OCI-LY7 (cell line): Measurements from ENCODE around the gene FRMD5. TPM values are rescaled to one million over a fixed set of nuclear protein-coding genes. Genes with fewer than 3 reads are reported as not detected.

Experiments used
- BruUV-seq: library from RNA; stranded (reverse); fragments of 400-500 nt; replicated peaks from 2 replicates; lab custom pipeline; 2021; lab: Mats Ljungman, UMichigan
- CTCF ChIA-PET: fragments of 300-600 bp; sonication (Branson Sonifier 250); formaldehyde crosslinking; loops from one replicate; lab custom pipeline; 2022; ENCODE audit warnings: antibody characterized with exemption; ENCODE audit not compliant: unreplicated experiment; lab: Charles Lee
- POLR2A ChIA-PET: fragments of 300-600 bp; sonication (Branson Sonifier 250); formaldehyde crosslinking; loops from one replicate; lab custom pipeline; 2022; ENCODE audit warnings: antibody characterized with exemption; lab: Charles Lee
- DNase-seq: peaks from one replicate; pipeline ENCODE4 v3.0.0-alpha.2; 2015; ENCODE audit warnings: low spot score
- H2AFZ ChIP-seq: fragments of 200-600 bp; sonication (generic), shearing (Covaris generic); 2 replicates; pipeline ENCODE4 v1.6.1; 2014; ENCODE audit warnings: mild to moderate bottlenecking, antibody characterized with exemption, low read length, moderate library complexity
- H3K27ac ChIP-seq: fragments of 200-600 bp; sonication (generic); 2 replicates; pipeline ENCODE4 v1.5.1; 2014; ENCODE audit warnings: mixed run types, low read depth, mild to moderate bottlenecking, moderate library complexity, low read length, inconsistent platforms; ENCODE audit not compliant: poor library complexity, severe bottlenecking
- H3K36me3 ChIP-seq: fragments of 200-600 bp; sonication (generic); 2 replicates; pipeline ENCODE4 v1.6.1; 2014; ENCODE audit warnings: mild to moderate bottlenecking, antibody characterized with exemption, low read length, moderate library complexity, mixed read lengths; ENCODE audit not compliant: insufficient read depth
- H3K4me1 ChIP-seq: fragments of 200-600 bp; sonication (generic); 2 replicates; pipeline ENCODE4 v1.5.1; 2014; ENCODE audit warnings: mild to moderate bottlenecking, low read length; ENCODE audit not compliant: insufficient read depth, poor library complexity, severe bottlenecking
- H3K4me2 ChIP-seq: fragments of 200-600 bp; sonication (generic); 2 replicates; pipeline ENCODE4 v1.6.1; 2014; ENCODE audit warnings: mild to moderate bottlenecking, low read length
- H3K4me3 ChIP-seq: fragments of 200-600 bp; sonication (generic); 2 replicates; pipeline ENCODE4 v1.5.1; 2014; ENCODE audit warnings: mild to moderate bottlenecking, low read depth, low read length; ENCODE audit not compliant: poor library complexity, severe bottlenecking
- H3K79me2 ChIP-seq: fragments of 200-600 bp; sonication (generic); 2 replicates; pipeline ENCODE4 v1.6.1; 2016; ENCODE audit warnings: low read depth, mild to moderate bottlenecking, low read length, moderate library complexity, mixed read lengths; ENCODE audit not compliant: insufficient read depth
- H3K9me2 ChIP-seq: fragments of 200-600 bp; sonication (generic); 2 replicates; pipeline ENCODE4 v1.6.1; 2016; ENCODE audit warnings: mild to moderate bottlenecking, low read length, mixed read lengths; ENCODE audit not compliant: insufficient read depth
- H3K9me3 ChIP-seq: fragments of 200-600 bp; sonication (generic); 2 replicates; pipeline ENCODE4 v1.6.1; 2014; ENCODE audit warnings: mild to moderate bottlenecking, mixed run types, low read length, mixed read lengths
- H4K20me1 ChIP-seq: fragments of 200-600 bp; sonication (generic); 2 replicates; pipeline ENCODE4 v1.6.1; 2014; ENCODE audit warnings: mild to moderate bottlenecking, antibody characterized with exemption, low read length, moderate library complexity, mixed read lengths; ENCODE audit not compliant: insufficient read depth
- CTCF ChIP-seq: fragments of 200-600 bp; sonication (generic); conservative IDR thresholded peaks from 2 replicates; pipeline ENCODE4 v1.5.1; 2014; ENCODE audit warnings: mild to moderate bottlenecking, antibody characterized with exemption, low read length, moderate library complexity, mixed read lengths
- EZH2phosphoT487 ChIP-seq: fragments of 200-600 bp; sonication (generic); IDR thresholded peaks from 2 replicates; pipeline ENCODE4 v1.6.1; 2018; ENCODE audit warnings: low read depth, borderline replicate concordance, mild to moderate bottlenecking, mixed run types, antibody characterized with exemption, low read length, moderate library complexity, mixed read lengths
- intact Hi-C: fragments of 100-400 bp; cut with micrococcal nuclease; formaldehyde crosslinking; loops from one replicate; pipeline ENCODE4 v1.10.0; 2022; ENCODE audit not compliant: unreplicated experiment
- total RNA-seq, 2 experiments: library from RNA; depleted of rRNA in 1 of 2; stranded (reverse); fragments of >200 nt in 1 of 2; shearing (Covaris generic) in 1 of 2; gene quantifications; 2 replicates each; pipeline ENCODE4 v1.2.3, GENCODE V29; 2014 to 2022

The FRMD5 gene
- total RNA-seq, 2 experiments from 2014 or later: not detected

GRCh38 chr15:44096596-44096995 lies 98.5 kb downstream of the FRMD5 start:
- no peaks in the 10 kb centered on the region for H3K36me3 ChIP-seq
- no peak overlapping the region for H2AFZ ChIP-seq
- POLR2A ChIA-PET: no interaction called here
- no peak overlapping the region for H3K4me2 ChIP-seq
- TF ChIP-seq EZH2phosphoT487 (no peak), CTCF (no peak)
- no peak overlapping the region for H3K27ac ChIP-seq
- H3K4me1 ChIP-seq: no peaks in the 10 kb centered on the region
- CTCF ChIA-PET: no interaction called here
- H3K79me2 ChIP-seq: no peaks in the 10 kb centered on the region
- H3K9me3 ChIP-seq: no peaks in the 10 kb centered on the region
- intact Hi-C loops: no loop called here
- DNase-seq: no peak
- H4K20me1 ChIP-seq: no peaks in the 10 kb centered on the region
- no peak overlapping the region for H3K4me3 ChIP-seq
- BruUV-seq: no TSS peak
- H3K9me2 ChIP-seq: no peaks in the 10 kb centered on the region

- H3K79me2 ChIP-seq: no peaks in the 10 kb centered on the region
- H3K36me3 ChIP-seq: no peaks in the 10 kb centered on the region
- H3K27ac ChIP-seq: no peak overlapping the region
- no peak overlapping the region for H3K4me3 ChIP-seq
- ChIA-PET CTCF (no interaction called here), POLR2A (interaction anchor here (0.5 to 1.0 kb wide), 2 partner anchors 10 to 318 kb away, joined by 3 to 4 read pairs; no protein-coding TSS in a partner anchor)
- no peaks in the 10 kb centered on the region for H3K9me2 ChIP-seq
- intact Hi-C loops: no loop called here
- H4K20me1 ChIP-seq: no peaks in the 10 kb centered on the region
- TF ChIP-seq CTCF (no peak), EZH2phosphoT487 (no peak)
- no peak overlapping the region for H2AFZ ChIP-seq
- H3K4me2 ChIP-seq: no peak overlapping the region
- no peaks in the 10 kb centered on the region for H3K4me1 ChIP-seq
- no TSS peak for BruUV-seq
- no peak for DNase-seq
- no peaks in the 10 kb centered on the region for H3K9me3 ChIP-seq
Measured at GRCh38 chr15:44094781-44095180, 100.3 kb downstream of the FRMD5 start.

- Histone ChIP-seq H3K4me3 (no peak overlapping the region), H3K9me3 (no peaks in the 10 kb centered on the region), H3K4me2 (no peak overlapping the region), H3K27ac (no peak overlapping the region), H2AFZ (no peak overlapping the region), H3K36me3 (no peaks in the 10 kb centered on the region), H3K4me1 (no peaks in the 10 kb centered on the region), H3K79me2 (no peaks in the 10 kb centered on the region), H3K9me2 (no peaks in the 10 kb centered on the region), H4K20me1 (no peaks in the 10 kb centered on the region)
- ChIA-PET POLR2A (interaction anchor here (1.0 kb wide), 1 partner anchor 9 kb away, joined by 3 read pairs; no protein-coding TSS in a partner anchor), CTCF (no interaction called here)
- no peak for DNase-seq
- no peak for TF ChIP-seq CTCF
- no peak for TF ChIP-seq EZH2phosphoT487
- intact Hi-C loops: no loop called here
- no TSS peak for BruUV-seq
Measured at GRCh38 chr15:44093836-44094235, 101.2 kb downstream of the FRMD5 start.
